MCF 10A (cell line): ENCODE data around the gene CCDC142. TPM values are rescaled to one million over a fixed set of nuclear protein-coding genes. Genes with fewer than 3 reads are reported as not detected.

Experiments
- BruUV-seq: library from RNA; stranded (reverse); fragments of 400-500 nt; replicated peaks from 2 replicates; lab custom pipeline; 2021; lab: Mats Ljungman, UMichigan
- CTCF ChIA-PET: fragments of 300-600 bp; sonication (Branson Sonifier 250); formaldehyde crosslinking; extraction: SDS; loops from one replicate; lab custom pipeline; 2021; ENCODE audit warnings: antibody characterized with exemption, inconsistent platforms; lab: Yijun Ruan, JAX
- POLR2A ChIA-PET: fragments of 300-600, 350-650 bp; sonication (Branson Sonifier 250); formaldehyde crosslinking; extraction: SDS; loops from one replicate; lab custom pipeline; 2020; ENCODE audit warnings: antibody characterized with exemption, inconsistent platforms; lab: Yijun Ruan, JAX
- DNase-seq: peaks from one replicate; pipeline ENCODE4 v3.0.0-alpha.2; 2018; ENCODE audit not compliant: unreplicated experiment
- H3K27ac Mint-ChIP-seq: one replicate; pipeline ENCODE4 v1.8.0; 2022; ENCODE audit warnings: mild to moderate bottlenecking, low read depth, mixed read lengths; ENCODE audit not compliant: unreplicated experiment
- H3K27me3 Mint-ChIP-seq: one replicate; pipeline ENCODE4 v1.8.0; 2022; ENCODE audit warnings: mixed read lengths; ENCODE audit not compliant: insufficient read depth, unreplicated experiment
- H3K36me3 Mint-ChIP-seq: one replicate; pipeline ENCODE4 v1.8.0; 2022; ENCODE audit warnings: mild to moderate bottlenecking, moderate library complexity, mixed read lengths; ENCODE audit not compliant: insufficient read depth, unreplicated experiment
- H3K4me1 Mint-ChIP-seq: one replicate; pipeline ENCODE4 v1.8.0; 2022; ENCODE audit warnings: mixed read lengths; ENCODE audit not compliant: insufficient read depth, unreplicated experiment
- H3K4me3 Mint-ChIP-seq: one replicate; pipeline ENCODE4 v1.8.0; 2022; ENCODE audit warnings: mild to moderate bottlenecking, moderate library complexity, mixed read lengths; ENCODE audit not compliant: unreplicated experiment
- H3K9me3 Mint-ChIP-seq: one replicate; pipeline ENCODE4 v1.8.0; 2022; ENCODE audit warnings: mixed read lengths; ENCODE audit not compliant: unreplicated experiment
- intact Hi-C: fragments of 100-400 bp; cut with micrococcal nuclease; formaldehyde crosslinking; loops from 2 replicates; pipeline ENCODE4 v1.14.1; 2022
- total RNA-seq: library from RNA; stranded (reverse); gene quantifications from 2 replicates; pipeline ENCODE4 v1.2.3, GENCODE V29; 2022
- TF ChIP-seq, protein P1 (sequence below): fragments of 200-600 bp; IDR thresholded peaks from one replicate; pipeline ENCODE4 v1.8.0; 2022; ENCODE audit warnings: antibody characterized with exemption, mild to moderate bottlenecking; ENCODE audit not compliant: unreplicated experiment

Gene CCDC142
- total RNA-seq, 1 experiment from 2014 or later: 10.1 TPM

DNA sequence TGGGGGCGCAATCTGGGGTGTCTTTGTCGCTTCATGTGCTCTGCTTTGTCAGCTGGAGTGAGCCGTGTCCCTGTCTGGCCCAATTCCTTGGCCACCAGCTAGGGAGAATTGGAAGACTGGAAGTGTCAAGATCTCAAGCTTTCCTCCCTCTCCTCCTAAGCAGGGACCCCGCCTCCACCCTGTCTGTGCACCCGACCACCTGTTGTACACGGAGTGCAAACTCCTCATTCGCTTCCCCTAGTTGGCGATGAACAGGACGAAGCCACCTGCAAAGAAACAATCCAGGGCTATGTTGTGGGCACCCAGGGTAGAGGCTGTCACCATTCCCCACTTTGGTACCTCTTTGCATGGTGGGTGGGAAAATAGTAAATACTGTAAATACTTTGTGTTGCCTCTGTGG lies 44.9 kb upstream of the CCDC142 start:
- Mint-ChIP-seq H3K4me1 (peaks cover 38% of the 10 kb centered on the region), H3K27me3 (no peaks in the 10 kb centered on the region), H3K27ac (peak overlapping the region; percentile 91), H3K36me3 (peaks cover 31% of the 10 kb centered on the region), H3K9me3 (no peaks in the 10 kb centered on the region), H3K4me3 (peak overlapping the region; percentile 94)
- DNase-seq: no peak
- POLR2A ChIA-PET: interaction anchor here (4.8 to 8.1 kb wide), 2 partner anchors 21 to 45 kb away, joined by 65 to 135 read pairs; partner anchors contain the start of genes CCDC142, PCGF1 and TTC31
- BruUV-seq: no TSS peak
- intact Hi-C loops: no loop called here
- TF ChIP-seq, protein P1, sequence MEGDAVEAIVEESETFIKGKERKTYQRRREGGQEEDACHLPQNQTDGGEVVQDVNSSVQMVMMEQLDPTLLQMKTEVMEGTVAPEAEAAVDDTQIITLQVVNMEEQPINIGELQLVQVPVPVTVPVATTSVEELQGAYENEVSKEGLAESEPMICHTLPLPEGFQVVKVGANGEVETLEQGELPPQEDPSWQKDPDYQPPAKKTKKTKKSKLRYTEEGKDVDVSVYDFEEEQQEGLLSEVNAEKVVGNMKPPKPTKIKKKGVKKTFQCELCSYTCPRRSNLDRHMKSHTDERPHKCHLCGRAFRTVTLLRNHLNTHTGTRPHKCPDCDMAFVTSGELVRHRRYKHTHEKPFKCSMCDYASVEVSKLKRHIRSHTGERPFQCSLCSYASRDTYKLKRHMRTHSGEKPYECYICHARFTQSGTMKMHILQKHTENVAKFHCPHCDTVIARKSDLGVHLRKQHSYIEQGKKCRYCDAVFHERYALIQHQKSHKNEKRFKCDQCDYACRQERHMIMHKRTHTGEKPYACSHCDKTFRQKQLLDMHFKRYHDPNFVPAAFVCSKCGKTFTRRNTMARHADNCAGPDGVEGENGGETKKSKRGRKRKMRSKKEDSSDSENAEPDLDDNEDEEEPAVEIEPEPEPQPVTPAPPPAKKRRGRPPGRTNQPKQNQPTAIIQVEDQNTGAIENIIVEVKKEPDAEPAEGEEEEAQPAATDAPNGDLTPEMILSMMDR: no peak
- CTCF ChIA-PET: interaction anchor here (0.7 to 7.3 kb wide), 3 partner anchors 40 to 61 kb away, joined by 3 to 80 read pairs (median 14); partner anchors contain the start of genes CCDC142 and TTC31

DNA sequence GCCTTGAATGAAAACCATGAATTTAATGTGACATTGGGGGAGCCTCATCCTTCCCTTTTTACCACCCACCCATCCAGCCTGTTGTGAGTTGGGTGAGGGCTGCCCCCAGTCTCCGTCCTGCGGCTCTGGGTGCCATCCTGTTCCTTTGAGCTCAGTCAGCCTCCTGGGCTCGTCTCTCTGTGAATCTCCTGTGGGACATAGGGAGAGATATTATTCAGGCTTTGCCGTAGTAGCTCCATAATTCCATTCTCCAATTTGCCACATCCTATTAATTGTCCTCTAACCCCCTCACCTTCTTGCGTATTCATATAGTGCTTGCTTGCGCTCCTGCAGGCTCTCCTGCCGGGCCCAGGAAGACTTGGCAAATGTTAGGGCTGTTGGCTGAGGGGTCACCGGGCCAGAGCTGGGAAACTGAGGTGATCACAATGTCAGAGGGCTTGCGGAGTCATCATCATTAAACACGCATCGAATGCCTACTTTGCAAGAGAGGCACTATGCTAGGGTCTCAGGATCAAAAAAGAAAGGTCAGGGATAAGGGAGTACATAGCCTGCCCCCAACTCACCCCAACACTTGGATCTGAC lies 43.9 kb upstream of the CCDC142 start:
- no peak for DNase-seq
- ChIA-PET POLR2A (interaction anchor here (0.8 to 8.1 kb wide), 7 partner anchors 14 to 86 kb away, joined by 3 to 135 read pairs (median 5); partner anchors contain the start of genes PCGF1 and WBP1), CTCF (interaction anchor here (1.2 to 7.3 kb wide), 3 partner anchors 44 to 62 kb away, joined by 3 to 80 read pairs (median 14); partner anchors contain the start of genes CCDC142 and TTC31)
- Mint-ChIP-seq H3K9me3 (no peaks in the 10 kb centered on the region), H3K4me1 (peaks cover 31% of the 10 kb centered on the region), H3K27me3 (no peaks in the 10 kb centered on the region), H3K27ac (peak overlapping the region; percentile 91), H3K4me3 (peak overlapping the region; percentile 71), H3K36me3 (peaks cover 35% of the 10 kb centered on the region)
- intact Hi-C loops: no loop called here
- TF ChIP-seq, protein P1: no peak
- BruUV-seq: no TSS peak

DNA sequence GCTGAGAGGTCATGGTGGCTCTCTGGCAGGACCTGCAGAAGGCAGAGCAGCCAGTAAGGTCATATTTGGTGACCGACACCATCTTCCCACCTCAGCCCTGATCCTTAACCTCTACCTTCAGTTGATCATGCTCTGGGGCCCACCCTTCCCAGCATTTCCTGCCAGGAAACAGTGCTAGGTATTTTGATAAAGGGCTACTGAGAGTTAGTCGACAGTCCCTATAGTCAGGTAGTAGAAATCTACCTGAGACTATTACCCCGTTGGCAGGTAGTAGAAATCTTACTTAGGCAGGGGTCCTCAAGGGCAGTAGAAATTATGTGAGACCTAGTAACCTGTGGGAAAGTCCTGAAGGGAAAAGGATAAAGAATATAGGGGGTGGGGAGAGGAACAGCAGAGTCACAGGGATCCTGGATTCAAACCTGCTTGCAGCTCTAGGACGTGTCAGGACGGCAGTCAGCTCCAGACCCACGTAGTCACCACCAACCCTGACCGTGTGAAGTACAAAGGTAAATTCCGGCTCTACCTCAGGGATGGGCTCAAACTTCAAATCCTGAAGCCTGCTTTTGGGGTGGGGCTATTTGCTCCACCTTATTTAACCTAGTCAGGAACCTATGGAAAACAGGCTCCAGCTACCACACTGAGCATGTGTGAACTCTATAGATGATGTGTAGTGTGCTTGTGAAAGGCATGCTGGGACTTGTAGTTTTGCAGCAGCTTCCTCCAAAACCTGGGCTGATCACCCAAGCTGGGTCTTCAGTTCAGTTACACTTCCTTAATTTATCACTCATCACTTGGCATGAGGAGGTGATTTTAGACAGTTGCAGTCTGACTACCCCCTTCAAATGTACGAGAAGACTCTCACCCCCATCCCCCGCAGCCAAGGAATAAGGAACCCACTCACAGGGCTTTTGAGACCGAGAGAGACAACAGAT lies 43.2 kb upstream of the CCDC142 start, which contains the start of gene DQX1:
DQX1 (minus strand) TSS at position 515 of the 932 bp plus-strand sequence; CDS start at position 13, 502 bp downstream.
- Mint-ChIP-seq H3K27ac (peak within 1 kb of the TSS; percentile 91), H3K4me1 (peaks cover 29% of the 10 kb centered on the region), H3K36me3 (peaks cover 38% of the 10 kb centered on the region), H3K27me3 (no peaks in the 10 kb centered on the region), H3K9me3 (no peaks in the 10 kb centered on the region), H3K4me3 (peak within 1 kb of the TSS; percentile 71)
- DNase-seq: peak; percentile 78
- ChIA-PET POLR2A (interaction anchor here (0.7 to 8.1 kb wide), 8 partner anchors 13 to 86 kb away, joined by 3 to 135 read pairs (median 4); partner anchors contain the start of genes CCDC142, PCGF1, TTC31 and WBP1), CTCF (interaction anchor here (0.6 to 7.3 kb wide), 5 partner anchors 43 to 341 kb away, joined by 3 to 80 read pairs (median 3); partner anchors contain the start of genes CCDC142 and TTC31)
- intact Hi-C loops: no loop called here
- TF ChIP-seq, protein P1: no peak
- no TSS peak for BruUV-seq
